Nephron progenitor cell (in vitro differentiated cells): ENCODE results near the gene MSI2.
A peak's percentile ranks its signal among the peaks of the same experiment; 100 is the strongest.

Experiments
- DNase-seq: peaks from one replicate; pipeline ENCODE4 v3.0.0; 2021
- H3K27ac Mint-ChIP-seq: 2 replicates; pipeline ENCODE4 v1.8.0; 2021; ENCODE audit warnings: mild to moderate bottlenecking, moderate library complexity, mixed read lengths
- H3K27me3 Mint-ChIP-seq: 2 replicates; pipeline ENCODE4 v1.8.0; 2021; ENCODE audit warnings: mild to moderate bottlenecking, low read depth, mixed read lengths; ENCODE audit not compliant: poor library complexity
- H3K36me3 Mint-ChIP-seq: 2 replicates; pipeline ENCODE4 v1.8.0; 2021; ENCODE audit warnings: low read depth, mixed read lengths
- H3K4me1 Mint-ChIP-seq: 2 replicates; pipeline ENCODE4 v1.8.0; 2021; ENCODE audit warnings: mixed read lengths
- H3K4me3 Mint-ChIP-seq: 2 replicates; pipeline ENCODE4 v1.8.0; 2021; ENCODE audit warnings: mild to moderate bottlenecking, moderate library complexity, mixed read lengths
- H3K9me3 Mint-ChIP-seq: 2 replicates; pipeline ENCODE4 v1.8.0; 2021; ENCODE audit warnings: mild to moderate bottlenecking, moderate library complexity, mixed read lengths
- CTCF ChIP-seq: fragments of 200-600 bp; sonication (generic); IDR thresholded peaks from 2 replicates; pipeline ENCODE4 v1.5.0; 2021; ENCODE audit warnings: antibody characterized with exemption

Gene MSI2

GRCh38 chr17:57438066-57438731 is 181.9 kb downstream of the MSI2 start:
- no peak for DNase-seq
- peaks cover 90% of the 10 kb centered on the region for H3K4me1 Mint-ChIP-seq

GRCh38 chr17:57439651-57440050 is 183.3 kb downstream of the MSI2 start:
- Mint-ChIP-seq H3K4me3 (no peak overlapping the region), H3K4me1 (peaks cover 97% of the 10 kb centered on the region), H3K27me3 (peaks cover 7% of the 10 kb centered on the region), H3K27ac (peak overlapping the region; percentile 93), H3K9me3 (no peaks in the 10 kb centered on the region), H3K36me3 (peaks cover 25% of the 10 kb centered on the region)
- no peak for DNase-seq
- no peak for TF ChIP-seq CTCF

More at GRCh38 chr17:57438066-57438731, 181.9 kb downstream of the MSI2 start:
- Mint-ChIP-seq H3K9me3 (no peaks in the 10 kb centered on the region), H3K27ac (peak overlapping the region; percentile 78), H3K36me3 (peaks cover 32% of the 10 kb centered on the region), H3K4me3 (no peak overlapping the region), H3K27me3 (peaks cover 7% of the 10 kb centered on the region)
- no peak for TF ChIP-seq CTCF

GRCh38 chr17:57440522-57441269 is 184.4 kb downstream of the MSI2 start:
- Mint-ChIP-seq H3K4me3 (peak overlapping the region; percentile 8), H3K36me3 (peaks cover 21% of the 10 kb centered on the region), H3K27ac (peak overlapping the region; percentile 93), H3K4me1 (peaks cover 99% of the 10 kb centered on the region), H3K27me3 (peaks cover 7% of the 10 kb centered on the region), H3K9me3 (no peaks in the 10 kb centered on the region)
- DNase-seq, result peak; percentile 74
- TF ChIP-seq CTCF, result peak; percentile 61

GRCh38 chr17:57441270-57441600 is 184.9 kb downstream of the MSI2 start:
- H3K9me3 Mint-ChIP-seq, result no peaks in the 10 kb centered on the region
- H3K27me3 Mint-ChIP-seq, result peaks cover 6% of the 10 kb centered on the region
- H3K4me3 Mint-ChIP-seq, result peak overlapping the region; percentile 14
- H3K27ac Mint-ChIP-seq, result peak overlapping the region; percentile 92
- H3K36me3 Mint-ChIP-seq, result peaks cover 21% of the 10 kb centered on the region
- peaks cover 99% of the 10 kb centered on the region for H3K4me1 Mint-ChIP-seq
- no peak for DNase-seq
- TF ChIP-seq CTCF, result no peak

GRCh38 chr17:57442401-57442823 is 186.1 kb downstream of the MSI2 start:
- Mint-ChIP-seq H3K4me1 (peaks cover 97% of the 10 kb centered on the region), H3K4me3 (no peak overlapping the region), H3K27me3 (peaks cover under 1% of the 10 kb centered on the region), H3K9me3 (no peaks in the 10 kb centered on the region), H3K27ac (peak overlapping the region; percentile 92), H3K36me3 (peaks cover 15% of the 10 kb centered on the region)
- DNase-seq, result no peak
- no peak for TF ChIP-seq CTCF
